GM21528 (cell line): Measurements from ENCODE around the gene ANO2.

Source experiments
- ATAC-seq: cut with Tn5 transposase; IDR thresholded peaks from one replicate; pipeline ENCODE4 v1.9.1; 2021; ENCODE audit warnings: mild to moderate bottlenecking, moderate library complexity; ENCODE audit not compliant: unreplicated experiment, low FRiP score

The ANO2 gene

GRCh38 chr12:5592310-5592709 is 352.7 kb downstream of the ANO2 start:
- ATAC-seq = no peak

GRCh38 chr12:5590316-5590715 is 354.7 kb downstream of the ANO2 start:
- ATAC-seq = no peak

GRCh38 chr12:5589054-5589453 is 356.0 kb downstream of the ANO2 start:
- ATAC-seq = no peak

GRCh38 chr12:5588591-5588990 is 356.5 kb downstream of the ANO2 start:
- ATAC-seq = no peak

- no peak for ATAC-seq
Measured at GRCh38 chr12:5588176-5588575, 356.9 kb downstream of the ANO2 start.

GRCh38 chr12:5587711-5588121 is 357.3 kb downstream of the ANO2 start:
- ATAC-seq = no peak

- no peak for ATAC-seq
Measured at GRCh38 chr12:5586201-5586600, 358.9 kb downstream of the ANO2 start.

- no peak for ATAC-seq
Measured at GRCh38 chr12:5585178-5585577, 359.9 kb downstream of the ANO2 start.

- no peak for ATAC-seq
Measured at GRCh38 chr12:5584412-5585175, 360.5 kb downstream of the ANO2 start.

- ATAC-seq = no peak
Measured at GRCh38 chr12:5582541-5582940, 362.5 kb downstream of the ANO2 start.

GRCh38 chr12:5582018-5582417 is 363.0 kb downstream of the ANO2 start:
- no peak for ATAC-seq

- no peak for ATAC-seq
Measured at GRCh38 chr12:5581616-5582015, 363.4 kb downstream of the ANO2 start.

GRCh38 chr12:5581019-5581418 is 364.0 kb downstream of the ANO2 start:
- ATAC-seq = no peak

- ATAC-seq = no peak
Measured at GRCh38 chr12:5578775-5579174, 366.3 kb downstream of the ANO2 start.

- ATAC-seq = no peak
Measured at GRCh38 chr12:5577741-5578140, 367.3 kb downstream of the ANO2 start.

- ATAC-seq = no peak
Measured at GRCh38 chr12:5577211-5577612, 367.8 kb downstream of the ANO2 start.

- ATAC-seq = no peak
Measured at GRCh38 chr12:5575987-5576386, 369.1 kb downstream of the ANO2 start.

- ATAC-seq = no peak
Measured at GRCh38 chr12:5575232-5575631, 369.8 kb downstream of the ANO2 start.

GRCh38 chr12:5573390-5573789 is 371.7 kb downstream of the ANO2 start:
- no peak for ATAC-seq

- ATAC-seq = no peak
Measured at GRCh38 chr12:5571115-5571514, 373.9 kb downstream of the ANO2 start.

- ATAC-seq = no peak
Measured at GRCh38 chr12:5570416-5570815, 374.6 kb downstream of the ANO2 start.

- no peak for ATAC-seq
Measured at GRCh38 chr12:5568325-5568981, 376.6 kb downstream of the ANO2 start.
